MM.1S (cell line): ENCODE data around the gene USP11.

Source experiments
- CTCF ChIP-seq: fragments of 300-600 bp; sonication (generic); IDR thresholded peaks from 2 replicates; pipeline ENCODE4 v1.5.1; 2016; ENCODE audit warnings: antibody characterized with exemption, low read length, mixed read lengths
- EZH2 ChIP-seq: fragments of 300-600 bp; sonication (generic); optimal IDR thresholded peaks from 2 replicates; pipeline ENCODE3; 2017; ENCODE audit warnings: low read depth, mild to moderate bottlenecking, antibody characterized with exemption, low read length, mixed read lengths

GRCh38 chrX:47226071-47226470 lies 6.7 kb upstream of the USP11 start:
- TF ChIP-seq CTCF (no peak), EZH2 (no peak)
